ENCODE results near the gene EHD1.

EHD1 gene

DNA sequence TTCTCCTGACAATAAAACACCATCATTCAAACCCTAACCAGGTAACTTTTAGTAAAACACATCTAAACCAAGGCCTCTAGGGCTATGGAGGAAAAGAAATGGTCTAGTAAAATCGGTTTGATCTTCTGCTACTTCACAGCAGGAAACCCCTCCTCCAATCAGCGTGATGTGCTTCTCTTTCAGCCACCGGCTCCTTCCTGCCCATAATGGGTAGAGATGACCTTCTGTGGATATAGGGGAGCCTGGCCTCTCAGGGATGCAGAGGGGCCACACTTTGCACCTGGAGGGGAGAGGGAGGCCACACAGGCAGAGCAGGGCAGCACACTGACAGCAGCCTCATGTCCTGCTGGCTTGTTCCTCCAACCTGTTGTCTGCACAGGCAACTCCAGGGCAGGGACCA, 6.9 kb downstream of the EHD1 start:
- FAIRE-seq: no peak

DNA sequence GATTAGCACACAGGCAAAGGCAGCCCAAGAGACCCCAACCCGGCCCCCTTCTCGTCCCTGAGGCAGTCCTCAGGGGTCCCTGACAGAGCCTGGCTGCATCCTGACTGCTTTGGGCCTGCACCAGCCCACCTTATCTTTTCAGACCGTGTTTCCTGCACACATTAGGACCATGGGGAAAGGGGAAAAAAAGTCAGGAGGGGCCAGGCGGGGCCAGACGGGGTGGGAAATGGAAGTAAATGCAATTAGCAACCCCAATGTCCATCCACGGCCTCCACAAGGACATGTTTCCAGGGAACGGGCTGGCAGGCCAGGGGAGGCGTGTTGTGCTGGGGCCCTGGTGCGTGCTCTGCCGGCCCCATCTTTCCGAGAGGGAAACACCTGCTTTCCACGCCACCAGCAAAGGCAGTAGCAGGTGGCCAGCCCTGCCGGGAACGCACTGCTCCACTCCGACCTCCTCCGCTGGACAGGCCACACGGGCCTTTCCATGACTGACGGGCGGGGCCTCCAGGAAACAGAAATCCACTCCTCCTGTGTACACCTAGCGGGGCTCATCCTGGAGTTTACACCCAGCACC, 7.4 kb downstream of the EHD1 start:
- FAIRE-seq: no peak

DNA sequence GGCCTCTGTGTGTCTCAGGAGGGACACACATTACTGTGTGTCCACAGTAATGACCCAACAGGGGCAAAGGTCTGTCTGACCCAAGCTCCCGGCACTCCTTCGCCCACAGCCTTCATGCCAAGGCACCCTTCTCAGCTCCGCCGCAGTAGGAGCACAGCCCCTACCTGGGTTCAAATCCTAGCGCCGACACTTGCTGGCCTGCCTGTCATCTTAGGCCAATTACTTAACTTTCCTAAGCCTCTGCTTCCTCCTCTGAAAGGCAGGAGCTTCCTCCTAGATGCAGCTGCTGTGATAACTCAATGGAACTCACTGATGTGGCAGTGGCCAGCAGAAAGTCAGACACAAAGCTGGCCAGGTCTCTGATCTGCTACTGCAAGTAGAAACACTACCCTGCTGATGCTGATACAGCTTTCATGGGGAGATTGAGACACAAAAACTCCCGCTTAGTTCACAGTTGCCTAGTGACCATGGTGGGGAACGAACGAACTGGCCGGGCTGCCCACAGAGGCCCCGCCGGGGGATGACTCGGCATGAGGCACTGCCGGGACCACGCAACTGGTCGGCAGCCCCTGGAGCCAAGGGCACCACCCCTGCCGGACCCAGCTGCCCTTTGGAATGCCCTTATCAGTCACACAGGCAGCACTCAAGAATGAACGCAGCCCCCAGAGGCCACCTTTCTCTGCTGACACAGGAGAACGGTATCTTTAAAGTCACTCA, 8.1 kb downstream of the EHD1 start:
- no peak for FAIRE-seq

DNA sequence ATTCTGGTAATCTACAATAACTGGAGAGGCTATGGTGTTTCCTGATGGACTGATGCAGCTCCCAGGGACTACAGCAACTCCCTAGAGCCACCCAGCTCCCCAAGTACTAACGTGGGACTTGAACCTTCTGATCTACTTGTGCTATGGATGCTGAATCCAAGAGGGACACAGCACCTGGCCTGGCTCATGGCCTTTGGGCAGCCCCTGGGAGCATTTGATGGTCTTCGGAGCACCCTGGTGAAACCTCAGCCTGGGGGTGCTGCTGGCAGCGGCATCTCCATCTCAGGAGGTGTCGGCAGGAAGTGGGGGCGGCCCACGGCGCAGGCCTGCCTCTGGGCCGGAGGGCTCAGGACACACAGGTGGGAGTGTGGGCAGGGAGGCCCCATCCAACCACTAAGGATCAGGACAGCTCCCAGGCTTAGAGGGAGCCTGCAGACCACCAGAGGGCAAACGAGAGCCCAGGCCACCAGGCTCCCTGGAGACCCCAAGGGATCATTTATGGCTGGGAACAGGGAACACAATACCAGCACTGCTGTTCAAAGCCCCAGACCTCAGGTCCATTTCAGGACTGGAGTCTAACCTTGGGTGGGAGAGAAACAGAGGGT, 8.7 kb downstream of the EHD1 start:
- FAIRE-seq: no peak

- no peak for FAIRE-seq
These were observed 9.4 kb downstream of the EHD1 start for GRCh38 chr11:64868904-64869570.

DNA sequence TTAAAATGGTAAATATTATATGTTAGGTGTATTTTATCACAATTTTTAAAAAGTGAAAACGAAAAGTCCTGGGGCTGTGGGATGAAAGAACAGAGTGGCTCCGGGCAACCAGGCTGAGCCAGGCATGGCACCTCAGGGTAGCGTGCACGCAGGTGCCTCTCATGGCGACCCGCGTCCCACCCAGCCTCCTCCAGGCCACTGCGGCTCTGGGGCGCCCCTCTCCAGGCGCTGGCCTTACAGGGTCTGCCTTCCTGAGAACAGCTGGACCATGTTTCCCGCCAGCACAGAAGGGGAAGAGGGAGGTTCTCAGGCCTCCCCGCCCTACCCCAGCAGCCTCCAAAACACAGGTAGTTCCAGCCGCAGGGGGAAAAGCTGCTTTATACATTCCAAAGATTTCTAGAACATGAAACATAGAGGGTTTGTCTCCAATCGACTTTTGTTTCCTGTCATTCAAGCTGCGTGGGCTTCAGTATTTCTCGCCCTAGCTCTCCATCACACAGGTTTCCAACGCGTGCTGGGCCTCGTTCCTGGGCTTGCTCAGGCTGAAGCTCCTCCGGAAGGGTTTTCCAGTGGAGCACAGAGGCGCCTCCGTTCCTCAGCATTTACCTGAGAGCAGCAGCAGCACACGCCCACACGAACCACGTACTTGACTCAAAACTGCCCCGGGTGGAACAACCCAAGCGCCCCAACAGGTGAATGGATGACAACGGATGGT, 10.5 kb downstream of the EHD1 start:
- no peak for FAIRE-seq

DNA sequence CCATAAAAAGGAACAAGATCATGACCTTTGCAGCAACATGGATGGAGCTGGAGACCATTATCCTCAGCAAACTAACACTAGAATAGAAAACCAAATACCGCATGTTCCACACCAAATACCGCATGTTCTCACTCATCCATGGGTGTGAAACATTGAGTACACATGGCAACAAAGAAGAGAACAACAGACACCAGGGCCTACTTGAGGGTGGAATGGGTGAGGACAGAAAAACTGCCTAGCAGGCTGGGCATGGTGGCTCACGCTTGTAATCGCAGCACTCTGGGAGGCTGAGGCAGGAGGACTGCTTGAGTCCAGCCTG, 12.3 kb downstream of the EHD1 start:
- FAIRE-seq: no peak

GRCh38 chr11:64865286-64866172, 12.9 kb downstream of the EHD1 start:
- peak; percentile 9 for FAIRE-seq

GRCh38 chr11:64864473-64865285, 13.7 kb downstream of the EHD1 start:
- FAIRE-seq: no peak

DNA sequence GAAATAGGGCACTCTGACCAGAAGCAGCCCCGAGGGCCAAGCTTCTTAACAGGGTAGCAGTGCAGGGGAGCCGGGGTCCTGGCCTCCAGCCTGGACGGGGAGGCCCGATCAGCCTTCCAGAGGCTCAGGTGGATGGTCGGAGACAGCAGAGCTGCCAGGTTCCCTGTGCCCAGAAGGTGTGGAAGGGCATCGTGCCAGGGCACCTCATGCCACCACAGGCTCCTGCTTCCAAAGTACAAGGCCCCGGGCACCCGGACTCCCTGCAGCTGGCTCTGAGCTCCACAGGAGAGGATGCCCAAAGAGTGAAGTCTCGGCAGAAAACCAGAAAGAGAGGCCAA, 14.3 kb downstream of the EHD1 start:
- no peak for FAIRE-seq

GRCh38 chr11:64863391-64864060, 14.9 kb downstream of the EHD1 start:
- no peak for FAIRE-seq

DNA sequence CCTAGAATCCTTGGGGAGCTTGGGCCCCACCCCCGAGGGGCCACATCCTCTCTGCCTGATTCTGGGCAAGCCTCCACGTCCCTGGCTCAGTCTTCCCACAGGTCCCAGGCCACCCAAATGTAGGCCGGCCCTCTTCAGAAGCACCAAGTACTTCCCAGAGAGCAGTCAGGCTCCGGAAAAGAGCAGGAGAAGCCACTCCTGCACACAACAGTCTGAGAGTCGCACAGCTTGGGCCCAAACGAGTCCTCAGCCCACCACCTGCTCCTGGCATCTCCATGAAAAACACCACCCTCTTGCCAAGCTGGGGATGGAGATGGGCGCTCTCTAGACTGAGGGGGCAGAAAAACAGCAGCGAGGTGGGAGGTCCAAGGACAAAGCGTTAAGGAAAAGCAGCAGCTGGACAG, 15.4 kb downstream of the EHD1 start:
- no peak for FAIRE-seq

- no peak for FAIRE-seq
These were observed 17.0 kb downstream of the EHD1 start for GRCh38 chr11:64861227-64861975.

DNA sequence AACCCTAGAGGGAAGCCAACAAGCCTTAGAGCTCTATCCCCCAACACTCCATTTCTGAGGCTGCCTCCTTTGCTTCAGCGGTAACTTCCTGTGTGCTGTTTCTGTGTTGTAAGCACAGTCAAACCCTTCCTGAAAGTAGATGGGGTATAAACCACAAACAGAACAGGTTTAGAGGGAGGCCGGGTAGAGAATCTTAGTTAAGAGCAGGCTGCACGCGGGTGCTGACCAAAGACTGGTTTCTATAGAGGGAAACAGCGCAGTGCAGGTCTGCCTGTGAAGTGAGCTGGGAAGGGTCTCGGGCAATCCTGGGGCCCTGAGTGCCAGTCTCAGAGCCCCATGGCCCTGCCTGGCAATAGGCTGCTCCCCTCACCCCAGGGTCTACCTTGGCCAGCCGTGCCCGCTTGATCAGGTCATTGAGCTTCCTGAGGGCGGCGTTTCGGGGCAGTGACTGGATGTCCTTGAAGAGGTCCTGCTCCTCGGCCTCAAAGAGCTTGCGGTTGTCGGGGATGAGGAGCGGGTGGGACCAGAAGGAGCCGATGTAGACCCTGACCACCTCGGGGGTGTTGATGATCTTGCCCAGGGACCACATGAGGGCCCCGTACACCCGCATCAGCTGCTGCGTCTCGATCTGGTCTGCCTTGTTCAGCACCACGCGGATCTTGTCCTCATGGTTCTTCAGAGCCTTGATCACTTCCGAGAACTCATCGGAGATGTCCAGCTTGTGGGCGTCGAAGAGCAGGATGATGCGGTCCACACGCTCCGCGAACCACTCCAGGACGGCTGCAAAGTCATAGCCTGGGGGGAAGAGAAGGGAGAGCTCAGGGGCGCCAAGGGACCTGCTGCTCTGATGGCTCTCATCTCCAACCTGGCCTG, 18.6 kb downstream of the EHD1 start:
- FAIRE-seq: no peak

DNA sequence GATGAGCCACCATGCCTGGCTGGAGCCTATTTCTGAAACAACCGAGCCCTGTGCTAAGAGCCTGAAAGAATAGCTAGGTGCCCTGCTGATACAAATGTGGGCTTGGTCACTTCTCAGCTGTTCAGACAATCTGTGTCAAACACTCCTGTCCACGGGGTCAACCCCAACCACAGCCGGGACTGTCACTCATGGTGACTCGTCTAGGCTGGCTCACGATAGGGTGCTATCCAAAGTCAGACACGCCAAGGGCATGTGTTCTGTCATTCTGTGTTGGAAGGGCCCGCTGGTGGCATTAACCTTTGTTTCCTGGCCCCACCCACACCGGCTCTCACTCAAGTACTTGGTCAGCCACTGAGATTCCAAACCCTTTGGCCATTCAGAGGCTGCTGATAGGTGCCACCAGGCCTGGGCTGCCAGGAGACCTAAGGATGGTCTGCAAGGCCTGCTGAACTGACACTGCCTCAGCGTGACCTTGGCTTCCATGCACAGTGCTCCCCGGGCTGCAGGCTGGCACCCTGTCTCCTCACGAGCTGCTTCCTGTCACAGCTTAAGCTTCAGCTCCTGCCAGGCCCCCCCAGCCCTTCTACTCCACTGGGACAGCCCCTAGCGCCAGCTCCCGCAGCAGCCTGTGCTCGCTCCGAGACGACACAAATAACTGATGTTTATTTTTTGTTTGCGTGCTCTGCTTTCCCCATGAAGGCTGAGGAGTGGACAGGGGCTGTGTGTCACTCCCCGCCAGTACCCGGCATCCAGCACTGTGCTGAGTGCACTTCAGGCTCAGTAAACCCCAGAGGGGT, 19.8 kb downstream of the EHD1 start:
- no peak for FAIRE-seq

DNA sequence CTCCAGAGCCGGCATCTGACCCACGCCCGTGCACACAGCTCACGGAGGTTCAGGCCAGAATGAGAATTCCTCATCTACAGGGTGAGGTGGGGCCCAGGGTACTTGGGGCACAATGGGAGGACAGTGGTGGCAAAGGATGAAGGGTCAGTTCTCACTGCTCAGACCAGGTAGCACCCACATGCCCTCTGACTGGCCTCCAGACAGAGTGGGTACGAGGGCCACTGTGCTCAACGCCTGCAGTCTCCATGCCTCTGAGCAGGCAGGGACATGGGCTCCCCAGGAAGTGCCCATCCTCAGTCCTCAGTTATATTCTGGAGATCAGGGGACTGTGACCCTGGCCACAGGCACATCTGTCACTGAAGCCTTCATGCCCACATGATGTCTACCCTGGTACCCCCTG, 20.9 kb downstream of the EHD1 start:
- FAIRE-seq: no peak

GRCh38 chr11:64856382-64857227, 21.8 kb downstream of the EHD1 start:
- no peak for FAIRE-seq

All from islet of Langerhans (tissue), 1 donor.